ENCODE results near the gene MB. TPM values are rescaled to one million over a fixed set of nuclear protein-coding genes. Genes with fewer than 3 reads are reported as not detected.

Gene MB
- total and polyA plus RNA-seq, 2 experiments from 2014 or later: not detected

GRCh38 chr22:35649026-35649553 is 32.0 kb upstream of the MB start:
- H3K4me1 ChIP-seq (ENCODE audit: insufficient read depth): peaks cover 10% of the 10 kb centered on the region
- peak overlapping the region; percentile 99 for H2AFZ ChIP-seq
- TF ChIP-seq CREB1 (CRISPR knock-in tag; IDR thresholded peaks at IDR 0.05; ENCODE audit: low read depth): no peak
- TF ChIP-seq JUNB (IDR thresholded peaks at IDR 0.05; ENCODE audit: unreplicated experiment): no peak
- no peak for TF ChIP-seq REST (IDR thresholded peaks at IDR 0.05; ENCODE audit: unreplicated experiment)
- TF ChIP-seq ETS1 (IDR thresholded peaks at IDR 0.05): no peak
- TF ChIP-seq ZNF331 (CRISPR knock-in tag; IDR thresholded peaks at IDR 0.05; ENCODE audit: low read depth): no peak
- no peak for TF ChIP-seq ZNF114 (CRISPR knock-in tag; IDR thresholded peaks at IDR 0.05)
- TF ChIP-seq ZNF462 (CRISPR knock-in tag; IDR thresholded peaks at IDR 0.05): no peak
- TF ChIP-seq EZH2phosphoT487 (IDR thresholded peaks at IDR 0.05; ENCODE audit: unreplicated experiment): no peak
- TF ChIP-seq POLR2AphosphoS5 (IDR thresholded peaks at IDR 0.05; ENCODE audit: low read depth): no peak
- TF ChIP-seq CTCF (conservative IDR thresholded peaks at IDR 0.05; ENCODE audit: low read depth in 2 of 2): no peak
- no peak for TF ChIP-seq STAT1 (IDR thresholded peaks at IDR 0.05; ENCODE audit: unreplicated experiment)
- TF ChIP-seq NANOG (IDR thresholded peaks at IDR 0.05; ENCODE audit: borderline replicate concordance): no peak
- TF ChIP-seq EZH2 (IDR thresholded peaks at IDR 0.05; ENCODE audit: low read depth, unreplicated experiment): no peak
- peaks cover 6% of the 10 kb centered on the region for H3K36me3 Mint-ChIP-seq (ENCODE audit: low read depth)
- H3K9me3 Mint-ChIP-seq: peaks cover 12% of the 10 kb centered on the region
- H3K79me2 ChIP-seq (replicated peaks; ENCODE audit: insufficient read depth): no peaks in the 10 kb centered on the region
- DNase-seq (ENCODE audit: low spot score): no peak
- H3K4me1 Mint-ChIP-seq: peaks cover 13% of the 10 kb centered on the region
- no peaks in the 10 kb centered on the region for H3K27me3 ChIP-seq (ENCODE audit: insufficient read depth)
- peaks cover 2% of the 10 kb centered on the region for H3K27me3 Mint-ChIP-seq (ENCODE audit: insufficient read depth, low read depth, poor library complexity)
- peak overlapping the region; percentile 65; the same call in 1 of the 2 replicates for H3K4me2 ChIP-seq
- no peak overlapping the region for H3K27ac ChIP-seq (ENCODE audit: low read depth)
- no peak overlapping the region for H3K4me3 Mint-ChIP-seq
- no peaks in the 10 kb centered on the region for H4K20me1 ChIP-seq (replicated peaks; ENCODE audit: insufficient read depth)
- no peaks in the 10 kb centered on the region for H3K9me2 ChIP-seq (ENCODE audit: insufficient read depth)
- no peaks in the 10 kb centered on the region for H3F3A ChIP-seq (replicated peaks; ENCODE audit: low read depth)
- peak overlapping the region; percentile 58; the same call in 1 of the 2 replicates for H3K27ac Mint-ChIP-seq
- H3K36me3 ChIP-seq (ENCODE audit: insufficient read depth): no peaks in the 10 kb centered on the region
- no peak overlapping the region for H3K4me3 ChIP-seq
- ATAC-seq: no peak
